Jurkat, Clone E6-1 (cell line): ENCODE data around the gene VIM.

Experiments used
- DNase-seq: peaks from one replicate; pipeline ENCODE4 v3.0.0-alpha.2; 2011; ENCODE audit warnings: low read depth, low spot score
- H3K4me3 ChIP-seq: 2 replicates; pipeline ENCODE4 v1.5.1; 2011; ENCODE audit warnings: mild to moderate bottlenecking, low read length, control low read depth, moderate library complexity

Gene VIM

GRCh38 chr10:17206210-17206709 is 21.8 kb upstream of the VIM start:
- H3K4me3 ChIP-seq: no peak overlapping the region
- peak; percentile 63 for DNase-seq

GRCh38 chr10:17208476-17208875 is 19.6 kb upstream of the VIM start:
- no peak overlapping the region for H3K4me3 ChIP-seq
- DNase-seq: no peak

DNA sequence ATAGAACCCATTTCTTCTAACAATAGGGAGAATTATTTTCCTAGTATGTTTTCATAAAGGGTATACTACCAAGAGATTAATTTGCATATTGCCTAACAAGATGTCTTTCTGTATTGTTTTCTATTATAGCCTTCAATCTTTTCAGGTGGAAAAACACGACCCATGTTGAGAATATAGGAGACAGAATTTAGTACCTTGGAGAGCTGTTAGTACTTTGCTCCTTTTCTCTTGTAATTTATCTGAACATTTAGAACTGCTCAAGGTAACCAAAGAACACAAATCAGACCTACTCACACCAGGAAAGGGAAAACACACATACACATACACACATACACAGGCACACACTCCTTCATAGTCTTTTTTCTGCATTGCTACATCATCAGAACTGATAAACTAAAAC is 18.7 kb upstream of the VIM start:
- no peak overlapping the region for H3K4me3 ChIP-seq
- DNase-seq: no peak

- no peak overlapping the region for H3K4me3 ChIP-seq
- DNase-seq: no peak
These were observed 18.2 kb upstream of the VIM start for GRCh38 chr10:17209881-17210280.

GRCh38 chr10:17210361-17210760 is 17.7 kb upstream of the VIM start:
- H3K4me3 ChIP-seq: no peak overlapping the region
- no peak for DNase-seq

GRCh38 chr10:17212802-17213221 is 15.2 kb upstream of the VIM start:
- DNase-seq: no peak
- no peak overlapping the region for H3K4me3 ChIP-seq

DNA sequence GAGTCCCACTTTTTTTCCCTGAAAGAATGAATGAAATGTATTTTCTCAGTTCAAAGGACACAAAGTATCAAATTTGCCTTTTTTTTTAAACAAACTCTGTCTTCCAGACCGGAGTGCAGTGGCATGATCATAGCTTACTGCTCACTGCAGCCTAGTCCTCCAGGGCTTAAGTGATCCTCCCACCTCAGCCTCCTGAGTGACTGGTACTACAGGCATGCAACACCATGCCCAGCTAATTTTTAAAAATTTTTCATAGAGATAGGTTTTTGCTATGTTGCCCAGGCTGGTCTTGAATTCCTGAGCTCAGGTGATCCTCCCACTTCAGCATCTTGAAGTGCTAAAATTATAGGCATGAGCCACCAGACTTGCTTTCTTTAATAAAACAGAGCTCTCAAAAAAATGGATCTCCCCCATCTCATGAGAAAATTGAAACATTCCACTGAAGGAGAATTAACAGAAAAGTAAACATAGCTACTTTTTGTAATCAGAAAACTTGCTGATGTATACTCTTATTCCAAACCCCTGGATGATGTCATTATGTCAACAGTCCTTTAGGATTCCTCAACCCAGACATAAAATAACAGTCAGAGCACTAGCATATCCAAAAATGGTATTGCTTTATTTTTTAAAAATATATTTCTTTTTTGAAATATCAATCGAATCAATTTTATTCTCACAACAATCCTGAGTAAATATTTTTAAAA is 14.2 kb upstream of the VIM start:
- DNase-seq: no peak
- H3K4me3 ChIP-seq: no peak overlapping the region

GRCh38 chr10:17214526-17214925 is 13.5 kb upstream of the VIM start:
- no peak for DNase-seq
- H3K4me3 ChIP-seq: no peak overlapping the region

- H3K4me3 ChIP-seq: no peak overlapping the region
- no peak for DNase-seq
These were observed 12.9 kb upstream of the VIM start for GRCh38 chr10:17214971-17215781.

DNA sequence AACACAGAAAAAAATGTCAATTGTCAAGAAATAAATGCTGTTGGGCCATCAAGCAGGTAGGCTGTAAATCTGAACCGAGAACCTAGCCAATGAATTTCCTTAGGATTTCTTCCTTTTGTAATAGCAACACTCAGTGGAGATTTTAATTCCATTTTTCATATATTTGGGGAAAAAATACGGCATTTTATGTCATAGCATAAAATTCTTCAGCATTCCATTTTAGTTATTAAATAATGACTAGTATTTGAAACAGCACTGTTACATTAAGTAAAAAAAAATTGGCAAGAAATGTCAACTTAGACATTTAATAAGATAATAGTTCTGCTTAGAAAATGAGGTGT is 12.3 kb upstream of the VIM start:
- no peak overlapping the region for H3K4me3 ChIP-seq
- DNase-seq: no peak

DNA sequence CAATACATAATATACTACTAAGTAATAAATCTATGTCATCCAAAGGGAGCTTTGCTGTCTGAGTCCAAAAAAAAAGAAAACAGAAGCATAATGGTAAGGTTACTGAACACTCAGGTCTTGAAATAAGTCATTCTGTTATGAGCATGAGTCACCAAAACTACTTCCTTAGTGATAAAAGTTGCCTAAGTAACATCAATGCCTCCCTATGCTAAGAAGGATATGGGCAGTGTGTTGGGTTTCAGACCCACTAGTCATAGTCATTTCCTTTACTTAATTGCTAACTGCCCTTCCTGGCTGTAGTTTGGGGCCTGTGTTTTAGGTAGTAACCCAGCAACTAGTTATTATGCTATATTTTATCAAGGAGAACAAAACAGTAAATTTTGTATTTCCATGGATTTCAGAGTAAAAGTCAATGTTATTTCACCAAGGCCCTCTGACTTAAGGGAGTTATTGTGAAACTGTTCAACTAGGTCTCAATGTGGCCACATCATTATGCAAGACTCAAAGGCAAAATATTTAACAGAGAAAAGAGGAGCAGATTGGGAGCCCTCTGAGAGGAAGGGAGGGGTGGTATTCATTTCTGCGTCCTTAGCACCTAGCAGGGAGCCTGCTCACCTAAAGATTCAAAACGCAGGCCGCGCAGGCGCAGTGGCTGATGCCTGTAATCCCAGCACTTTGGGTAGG is 11.7 kb upstream of the VIM start:
- no peak overlapping the region for H3K4me3 ChIP-seq
- DNase-seq: peak; percentile 46

DNA sequence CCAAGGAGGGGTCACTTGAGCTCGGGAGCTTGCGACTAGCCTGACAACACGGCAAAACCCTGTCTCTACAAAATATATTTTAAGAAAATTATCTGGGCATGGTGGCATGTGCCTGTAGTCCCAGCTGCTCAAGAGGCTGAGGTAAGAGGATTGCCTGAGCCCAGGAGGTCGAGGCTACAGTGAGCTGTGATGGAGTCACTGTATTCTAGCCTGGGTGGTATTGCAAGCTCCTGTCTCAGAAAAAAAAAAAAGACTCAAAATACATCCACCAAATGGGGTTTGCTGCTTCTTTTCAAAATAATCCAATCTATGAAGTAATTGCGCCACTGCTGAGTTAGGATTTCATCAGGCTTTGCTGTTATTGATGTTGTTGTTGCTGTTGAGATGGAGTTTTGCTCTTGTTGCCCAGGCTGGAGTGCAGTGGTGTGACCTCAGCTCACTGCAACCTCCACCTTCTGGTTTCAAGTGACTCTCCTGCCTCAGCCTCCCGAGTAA is 11.1 kb upstream of the VIM start:
- no peak for DNase-seq
- no peak overlapping the region for H3K4me3 ChIP-seq

DNA sequence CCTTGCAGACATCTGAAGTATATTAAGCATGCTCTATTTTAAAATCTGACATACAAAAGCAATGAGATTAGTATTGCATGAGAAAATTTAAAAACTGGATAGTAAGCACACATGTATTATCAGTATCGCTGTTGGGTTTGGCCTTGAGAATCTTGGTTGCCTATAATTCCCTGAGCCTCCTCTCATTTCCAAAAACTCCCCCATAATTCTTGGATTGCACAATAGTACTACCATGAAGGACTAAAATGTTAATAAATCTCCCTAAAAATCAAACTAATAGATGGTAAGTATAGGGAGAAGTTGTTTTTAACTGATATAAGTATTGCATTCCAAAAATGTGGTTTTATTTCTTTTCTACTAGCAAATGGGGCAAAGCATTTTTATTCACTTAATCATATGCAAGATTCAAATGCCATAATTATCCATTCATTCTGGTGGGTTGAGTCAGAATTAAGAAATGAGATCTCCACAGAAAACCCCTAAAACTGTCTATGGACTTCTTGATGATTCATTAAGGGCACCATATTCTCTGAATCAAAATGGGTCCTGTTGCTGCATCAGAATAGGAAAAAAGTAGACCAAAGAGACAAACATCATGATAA is 10.3 kb upstream of the VIM start:
- no peak overlapping the region for H3K4me3 ChIP-seq
- no peak for DNase-seq

DNA sequence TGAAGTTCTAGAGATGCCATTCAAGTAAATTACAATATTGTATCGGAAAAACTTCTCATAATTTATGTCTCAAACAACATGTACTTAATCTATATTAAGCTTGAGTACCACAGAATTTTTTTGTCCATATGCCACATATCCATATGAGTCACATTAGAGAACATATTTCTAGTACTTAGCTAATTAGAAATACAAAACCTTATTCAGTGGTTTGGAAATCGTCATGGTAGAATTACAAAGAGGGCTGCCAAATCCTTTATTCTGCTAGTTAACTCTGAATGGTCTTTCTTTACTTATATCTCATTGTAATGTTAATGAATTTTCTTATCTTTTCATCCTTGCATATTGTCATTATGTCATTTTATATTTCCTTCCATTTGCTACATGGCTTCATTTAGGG is 9.0 kb upstream of the VIM start:
- no peak for DNase-seq
- H3K4me3 ChIP-seq: no peak overlapping the region

GRCh38 chr10:17220652-17221100 is 7.4 kb upstream of the VIM start:
- no peak overlapping the region for H3K4me3 ChIP-seq
- no peak for DNase-seq

DNA sequence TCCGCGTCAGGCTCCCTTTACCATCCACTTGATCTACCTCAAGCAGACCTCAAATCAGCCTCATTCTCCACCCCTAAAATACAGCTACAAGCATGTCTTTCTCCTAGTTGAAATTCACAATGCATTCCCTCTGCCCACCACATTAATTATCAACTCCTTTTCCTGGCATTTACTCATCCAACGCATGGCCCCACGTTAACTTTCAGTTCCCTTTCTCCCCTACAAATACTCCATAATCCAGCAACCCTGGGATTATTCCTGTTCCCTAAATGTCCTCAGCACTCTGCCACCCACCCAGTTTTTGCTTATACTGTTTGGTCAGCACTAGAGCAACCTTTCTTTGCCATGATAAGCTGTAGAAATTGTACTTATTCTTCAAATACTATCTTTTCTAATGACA is 5.7 kb upstream of the VIM start:
- H3K4me3 ChIP-seq: no peak overlapping the region
- DNase-seq: no peak

GRCh38 chr10:17225808-17226207 is 2.2 kb upstream of the VIM start:
- H3K4me3 ChIP-seq: no peak overlapping the region
- no peak for DNase-seq

DNA sequence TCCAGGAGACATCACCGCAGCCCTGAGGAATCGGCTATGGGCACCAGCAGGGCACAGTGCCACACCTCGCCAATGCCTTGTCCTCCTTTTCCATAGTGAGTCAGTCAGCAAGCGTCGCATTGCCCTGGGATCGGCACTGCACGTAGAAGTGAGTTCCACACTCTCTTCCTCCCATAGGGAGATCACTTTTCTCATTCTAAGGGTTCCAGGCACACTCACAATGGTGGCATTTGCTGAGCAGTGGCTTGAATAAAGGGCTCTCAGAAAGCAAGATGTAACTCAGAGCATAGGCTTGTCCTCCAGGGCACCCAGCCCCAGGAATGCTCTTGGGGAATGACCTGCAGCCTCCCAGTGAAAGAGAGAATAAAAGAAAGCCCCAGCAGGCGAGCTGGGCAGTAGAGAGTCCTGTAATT is 1.1 kb upstream of the VIM start:
- H3K4me3 ChIP-seq: no peak overlapping the region
- DNase-seq: no peak

GRCh38 chr10:17227367-17228090 is 512 bp upstream of the VIM start:
- DNase-seq: peak; percentile 45
- peak overlapping the region; percentile 84 for H3K4me3 ChIP-seq
